Stimulated activated CD8-positive, alpha-beta memory T cell treated with anti-CD3 and anti-CD28 coated beads, Interleukin-7, amount 100 ng/mL, for 48 hours (primary cell): ENCODE data around the gene ACSM2B.
"Not testable (repeated sequence)": the region's sequence is repeated elsewhere in the genome, so short reads cannot be mapped to it uniquely, and the experiment has no call there.

Experiments used
- DNase-seq, 2 donors: peaks; one replicate each; pipeline ENCODE4 v3.0.0-alpha.2; 2020; ENCODE audit warnings: low read depth in 1 of 2; ENCODE audit errors: extremely low read depth in 1 of 2

The ACSM2B gene

GRCh38 chr16:20538687-20539086 is 37.5 kb downstream of the ACSM2B start:
- no peak for DNase-seq

GRCh38 chr16:20538181-20538580 is 38.0 kb downstream of the ACSM2B start:
- DNase-seq: no peak

GRCh38 chr16:20536669-20537068 is 39.5 kb downstream of the ACSM2B start:
- DNase-seq: not testable (repeated sequence)

GRCh38 chr16:20532284-20532792 is 43.8 kb downstream of the ACSM2B start:
- not testable (repeated sequence) for DNase-seq

DNA sequence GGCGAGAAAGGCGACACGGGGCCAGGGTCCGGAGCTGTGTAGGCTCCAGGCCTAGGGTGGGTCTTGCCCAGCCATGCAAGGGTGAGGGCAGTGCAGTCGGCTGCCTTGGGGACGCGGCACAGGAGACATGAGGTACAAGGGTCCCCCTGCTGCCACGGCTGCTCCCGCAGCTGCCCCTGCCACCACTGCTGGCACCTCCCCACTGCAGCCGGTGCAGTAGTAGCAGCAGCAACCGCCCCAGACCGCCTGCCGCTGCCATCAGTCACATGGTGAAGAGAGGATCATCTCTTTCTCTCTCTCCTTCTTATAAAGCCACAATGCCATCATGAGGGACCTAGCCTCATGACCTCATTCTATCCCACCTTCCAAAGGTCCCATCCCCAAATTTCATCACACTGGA is 44.4 kb downstream of the ACSM2B start:
- not testable (repeated sequence) for DNase-seq

GRCh38 chr16:20520103-20520502 is 56.1 kb downstream of the ACSM2B start:
- no peak for DNase-seq

DNA sequence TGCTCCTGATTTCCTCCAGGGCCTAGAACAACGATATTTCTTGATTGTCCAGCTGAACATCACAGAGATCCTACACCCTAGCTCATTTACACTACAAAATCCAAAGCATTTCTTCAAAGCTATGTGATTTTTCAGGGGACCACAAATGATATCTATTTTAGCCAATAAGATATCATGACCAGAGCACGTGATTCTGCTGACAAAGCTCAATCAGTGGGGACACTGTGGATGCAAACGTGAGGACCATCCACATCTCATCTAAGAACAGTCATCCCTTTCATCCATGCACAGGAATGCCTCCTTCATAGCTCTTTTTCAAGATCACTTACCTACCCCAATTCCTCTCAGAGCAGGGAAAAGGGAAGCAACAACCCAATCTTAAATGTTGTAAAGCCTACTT is 56.9 kb downstream of the ACSM2B start:
- DNase-seq: no peak

GRCh38 chr16:20517149-20517548 is 59.0 kb downstream of the ACSM2B start:
- no peak for DNase-seq

DNA sequence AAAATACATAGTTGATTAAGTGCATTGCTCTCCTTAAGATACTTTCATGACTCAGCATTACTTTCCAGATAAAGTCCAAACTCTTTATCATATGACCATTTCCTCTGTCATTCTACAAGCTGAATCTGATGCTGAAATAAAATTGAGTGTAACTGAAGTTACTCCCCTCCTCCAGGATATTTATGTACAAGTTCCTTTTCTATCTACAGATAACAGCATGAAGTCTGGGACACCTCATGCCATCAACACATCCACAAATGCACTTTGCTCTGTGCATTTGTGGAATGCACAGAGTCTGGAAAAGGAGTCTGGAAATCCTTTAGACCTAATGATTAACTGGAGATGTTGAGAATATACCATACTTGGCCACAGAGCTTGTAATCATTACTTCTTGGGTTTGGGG is 60.5 kb downstream of the ACSM2B start:
- DNase-seq: no peak

DNA sequence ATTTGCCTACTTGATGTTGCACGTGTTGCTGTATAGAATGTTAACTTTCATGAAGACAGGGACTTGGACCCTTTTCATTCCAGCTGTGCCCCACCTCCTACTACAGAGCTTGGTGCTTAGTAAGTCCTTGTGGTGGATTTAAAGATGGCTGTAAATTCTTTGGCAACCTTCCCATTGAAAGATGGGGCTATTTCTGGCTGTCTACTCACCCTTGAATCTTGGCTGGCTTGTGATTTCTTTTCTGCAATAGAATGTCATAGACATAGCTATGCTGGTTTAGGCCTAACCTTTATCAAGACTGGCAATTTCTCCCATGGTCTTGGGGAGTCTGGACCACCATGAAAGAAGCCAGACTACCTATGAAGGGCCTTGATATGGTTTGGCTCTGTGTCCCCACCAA is 65.8 kb downstream of the ACSM2B start:
- no peak for DNase-seq

DNA sequence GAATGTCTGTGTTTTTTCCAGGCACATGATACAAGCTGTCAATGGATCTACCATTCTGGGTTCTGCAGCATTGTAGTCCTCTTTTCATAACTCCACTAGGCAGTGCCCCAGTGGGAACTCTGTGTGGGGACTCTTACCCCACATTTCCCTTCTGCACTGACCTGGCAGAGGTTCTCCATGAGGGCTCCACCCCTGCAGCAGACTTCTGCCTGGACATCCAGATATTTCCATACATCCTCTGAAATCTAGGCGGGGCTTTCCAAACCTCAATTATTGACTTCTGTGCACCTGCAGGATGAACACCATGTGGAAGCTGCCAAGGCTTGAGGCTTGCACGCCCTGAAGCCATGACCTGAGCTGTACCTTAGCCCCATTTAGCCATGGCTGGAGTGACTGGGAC is 68.9 kb downstream of the ACSM2B start:
- no peak for DNase-seq

DNA sequence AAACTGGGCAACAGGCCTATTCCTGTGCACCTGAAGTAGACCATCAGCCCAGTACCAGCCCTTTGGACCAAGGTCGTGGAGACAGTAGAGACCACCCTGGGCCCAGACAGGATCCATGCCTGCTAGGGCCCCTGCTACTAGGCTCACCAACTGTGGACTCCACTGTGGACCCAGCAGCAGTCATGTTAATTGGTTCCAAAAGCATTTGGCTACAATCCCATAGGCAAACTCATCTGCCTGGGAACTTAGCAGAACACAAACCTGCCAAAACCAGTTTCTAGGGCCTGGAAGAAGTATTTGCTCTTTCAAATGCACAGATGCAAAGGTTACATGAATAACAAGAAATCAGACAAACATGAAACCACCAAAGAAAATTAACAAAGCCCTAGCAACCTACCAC is 71.7 kb downstream of the ACSM2B start:
- no peak for DNase-seq

GRCh38 chr16:20491448-20491847 is 84.7 kb downstream of the ACSM2B start:
- not testable (repeated sequence) for DNase-seq

DNA sequence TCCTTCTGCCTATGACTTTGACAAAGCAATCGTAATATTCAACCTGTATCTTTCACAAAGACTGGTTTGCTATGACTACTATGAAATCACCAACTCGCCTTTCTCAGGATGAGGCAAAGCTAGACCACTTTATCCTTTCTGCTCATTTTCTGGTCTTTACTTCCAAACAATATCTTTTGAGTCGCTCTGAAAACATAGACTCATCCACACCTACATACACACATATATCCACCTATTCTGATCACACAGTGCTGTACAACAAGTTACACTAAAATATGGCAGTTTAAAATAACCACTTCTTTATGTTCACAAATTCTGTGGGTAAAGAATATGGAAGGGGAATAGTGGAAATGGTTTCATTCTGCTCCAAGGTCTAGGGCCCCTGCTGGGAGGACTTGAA is 85.2 kb downstream of the ACSM2B start:
- DNase-seq: not testable (repeated sequence)
